Stimulated activated CD8-positive, alpha-beta memory T cell treated with anti-CD3 and anti-CD28 coated beads, Interleukin-4, amount 100 ng/mL, for 1 hour (primary cell): ENCODE results near the gene TOMM7.
A peak's percentile ranks its signal among the peaks of the same experiment; 100 is the strongest.
"Not testable (repeated sequence)": the region's sequence is repeated elsewhere in the genome, so short reads cannot be mapped to it uniquely, and the experiment has no call there.

Experiments used
- DNase-seq, 2 donors: peaks; one replicate each; pipeline ENCODE4 v3.0.0-alpha.2; 2020; ENCODE audit warnings: low read depth in 2 of 2, low spot score in 1 of 2

The TOMM7 gene

GRCh38 chr7:22854158-22855048, 31.8 kb upstream of the TOMM7 start:
- peak; percentile 44 to 53 for DNase-seq

DNA sequence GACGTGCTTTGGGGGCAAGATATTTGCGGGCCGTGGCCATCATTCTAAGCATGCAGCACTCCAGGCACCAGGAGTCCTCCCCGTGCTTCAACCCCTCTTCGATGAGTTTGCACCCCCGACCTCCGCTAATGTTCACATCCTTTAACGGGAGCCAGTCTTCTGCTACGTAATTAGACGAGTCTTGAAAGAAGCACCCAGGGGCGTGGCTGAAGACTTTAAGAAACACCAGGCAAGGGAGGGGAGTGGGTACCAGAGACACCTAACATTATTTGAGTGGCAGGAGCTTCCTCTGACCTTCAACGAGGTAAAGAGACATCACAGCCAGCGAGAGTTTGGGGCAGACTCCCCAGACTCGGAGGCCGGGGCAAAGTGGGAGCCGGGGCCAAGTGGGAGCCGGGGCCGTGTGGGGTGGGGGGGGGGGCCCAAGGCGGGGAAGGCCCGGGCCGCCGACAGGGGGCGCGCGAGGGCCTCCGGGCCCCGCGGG, 31.1 kb upstream of the TOMM7 start:
- peak; percentile 8 to 16 for DNase-seq

GRCh38 chr7:22853138-22853537, 30.5 kb upstream of the TOMM7 start:
- no peak for DNase-seq

DNA sequence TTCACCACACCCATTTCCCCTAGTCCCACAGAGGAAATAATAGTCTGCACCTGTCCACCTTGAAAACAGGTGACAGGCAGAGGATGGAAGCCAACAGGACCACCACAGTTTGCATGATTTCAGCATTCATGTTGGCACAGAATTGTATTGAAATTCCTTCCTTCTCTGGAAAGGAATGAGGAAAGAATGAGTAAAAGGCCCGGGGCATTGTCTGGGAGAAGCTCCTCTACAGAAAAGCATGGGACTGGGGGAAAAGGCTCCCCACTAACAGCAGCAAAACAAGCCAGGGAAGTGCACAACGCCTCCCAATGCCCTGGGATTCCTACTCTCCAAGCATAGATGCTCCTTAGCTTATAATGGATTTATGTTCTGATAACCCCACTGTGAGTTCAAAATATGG, 28.5 kb upstream of the TOMM7 start:
- no peak for DNase-seq

GRCh38 chr7:22850394-22850793, 27.7 kb upstream of the TOMM7 start:
- not testable (repeated sequence) for DNase-seq

DNA sequence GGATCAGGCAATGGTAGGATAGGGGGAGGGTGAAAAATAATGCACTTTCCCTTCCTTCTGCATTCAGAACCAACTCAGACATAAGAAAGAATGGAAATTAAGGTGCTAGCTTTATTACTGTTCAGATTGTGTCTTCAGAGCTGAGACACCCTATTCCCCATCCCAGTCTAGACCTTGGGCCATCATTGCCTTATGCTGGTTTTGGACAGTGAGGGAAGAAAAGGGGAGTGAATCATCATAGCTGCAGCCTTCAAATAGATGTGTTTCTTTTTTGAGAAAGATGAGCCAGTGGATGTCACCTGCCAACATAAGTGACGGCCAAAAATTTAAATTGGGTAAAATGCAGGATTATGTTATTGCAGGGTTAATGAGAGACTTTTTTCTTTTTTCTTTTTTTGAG, 27.0 kb upstream of the TOMM7 start:
- no peak for DNase-seq

DNA sequence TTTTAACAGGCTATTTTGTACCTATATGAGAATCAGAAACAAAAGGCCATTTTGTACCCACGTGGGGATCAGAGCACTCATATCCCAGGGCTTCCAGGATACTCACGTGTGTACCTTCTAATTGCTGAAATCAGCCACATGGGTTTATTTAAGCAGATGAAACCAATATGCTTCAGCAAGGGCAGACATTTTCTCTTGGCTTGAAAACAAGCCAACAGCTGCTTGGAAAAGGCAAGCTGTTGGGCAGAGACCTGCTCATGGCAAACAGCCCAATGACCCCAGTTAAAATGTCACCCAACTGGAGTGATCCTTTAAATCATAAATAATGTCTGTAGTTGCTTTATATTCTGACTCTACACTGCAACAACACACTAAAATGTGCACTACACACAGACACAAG, 26.5 kb upstream of the TOMM7 start:
- no peak for DNase-seq

GRCh38 chr7:22846961-22847360, 24.3 kb upstream of the TOMM7 start:
- no peak for DNase-seq

DNA sequence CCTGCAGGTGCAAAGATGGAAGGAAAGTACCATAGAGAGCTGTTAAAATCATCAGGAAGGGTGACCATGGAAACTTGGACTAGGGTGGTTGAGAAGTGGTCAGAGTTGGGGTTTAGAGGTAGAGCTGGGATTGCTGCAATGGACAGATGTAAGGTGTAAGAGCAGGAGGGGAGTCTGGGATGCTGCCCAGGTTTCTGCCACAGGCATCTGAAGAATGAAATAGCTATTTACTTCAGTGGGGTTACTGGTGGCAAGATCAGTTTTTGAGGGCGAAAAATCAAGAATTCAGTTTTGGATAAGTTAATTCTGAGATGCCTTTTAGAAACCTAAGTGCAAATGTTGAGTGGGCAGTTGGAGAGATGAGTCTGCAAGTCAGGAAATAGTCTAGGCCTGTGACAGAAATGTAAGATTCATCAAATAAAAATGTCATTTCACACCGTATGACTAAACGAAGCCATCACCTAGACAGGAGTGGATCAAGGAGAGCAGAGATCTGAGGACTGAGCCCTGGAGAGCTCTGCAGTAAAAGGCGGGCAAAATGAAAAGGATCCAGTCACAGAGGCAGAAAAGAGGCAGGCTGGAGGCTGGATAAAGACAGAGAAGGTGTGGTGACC, 22.7 kb upstream of the TOMM7 start:
- no peak for DNase-seq

DNA sequence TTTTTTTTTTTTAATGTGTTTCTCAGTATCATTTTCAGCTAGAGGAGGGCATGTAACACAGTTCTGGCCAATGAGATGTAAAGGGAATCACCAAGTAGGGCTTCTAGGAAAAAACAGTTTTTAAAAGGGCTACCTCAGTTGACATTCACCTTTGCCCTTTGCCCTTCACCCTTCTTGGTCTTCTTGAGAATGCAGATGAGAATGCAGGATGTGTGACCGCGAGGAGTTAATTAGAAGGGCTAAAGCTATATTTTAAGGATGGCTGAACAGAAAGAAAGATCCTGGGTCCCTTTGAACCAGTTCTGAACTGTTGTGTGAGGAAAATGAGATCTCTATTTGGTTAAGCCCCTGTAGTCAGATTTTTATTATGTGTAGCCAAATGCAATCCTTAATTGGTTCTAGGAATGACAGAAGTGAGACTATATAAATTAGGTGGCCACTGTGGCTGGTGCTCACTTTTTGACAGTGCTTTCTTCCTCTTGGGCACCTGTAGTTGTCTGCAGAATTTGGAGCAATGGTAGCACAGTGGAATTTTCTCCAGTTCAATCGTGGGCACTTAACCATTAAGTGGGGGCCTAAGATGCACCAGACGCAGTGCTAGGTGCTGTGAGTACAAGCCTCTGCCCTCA, 21.1 kb upstream of the TOMM7 start:
- no peak for DNase-seq

GRCh38 chr7:22842973-22843372, 20.3 kb upstream of the TOMM7 start:
- DNase-seq, result no peak

DNA sequence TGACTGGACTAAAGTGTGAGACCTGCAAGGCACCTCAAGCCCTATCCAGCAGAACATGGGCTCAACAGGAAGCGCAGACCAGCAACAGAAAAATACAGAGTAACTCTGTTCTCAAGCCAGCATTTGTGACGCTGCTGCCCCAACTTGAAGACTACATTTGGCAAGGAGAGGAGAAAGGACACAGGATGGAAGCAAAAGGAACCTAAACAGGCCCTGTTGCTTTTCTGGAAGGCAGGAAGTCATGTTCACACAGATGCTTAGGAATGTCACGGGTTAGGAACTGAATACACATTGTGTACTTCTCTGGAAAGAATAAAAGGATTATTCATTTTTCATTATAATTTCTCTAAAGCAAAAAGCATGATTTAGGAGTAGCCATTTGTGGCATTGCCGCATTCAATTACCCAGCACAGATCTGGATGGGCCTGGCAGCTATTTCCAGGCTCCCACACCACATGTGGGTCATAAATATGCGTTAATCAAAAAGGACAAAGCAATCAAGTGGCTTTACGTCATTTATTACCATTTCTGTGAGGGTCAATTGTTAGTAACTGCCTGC, 19.8 kb upstream of the TOMM7 start:
- DNase-seq, result no peak

GRCh38 chr7:22841954-22842353, 19.3 kb upstream of the TOMM7 start:
- DNase-seq, result no peak

- no peak for DNase-seq
Observed at GRCh38 chr7:22837308-22837707, 14.7 kb upstream of the TOMM7 start.

DNA sequence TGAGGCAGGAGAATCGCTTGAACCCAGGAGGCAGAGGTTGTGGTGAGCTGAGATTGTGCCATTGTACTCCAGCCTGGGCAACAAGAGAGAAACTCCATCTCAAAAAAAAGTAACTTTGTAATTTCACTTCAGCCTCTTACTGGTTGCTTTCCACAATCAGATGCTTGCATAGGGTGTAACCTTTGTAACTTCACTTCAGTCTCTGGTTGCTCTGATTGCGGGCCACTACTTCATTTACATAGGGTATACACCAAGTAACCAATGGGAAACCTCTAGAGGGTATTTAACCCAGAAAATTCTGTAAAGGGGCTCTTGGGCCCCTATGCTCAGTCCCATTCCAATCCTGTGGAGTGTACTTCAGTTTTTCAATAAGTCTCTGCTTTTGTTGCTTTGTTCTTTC, 13.9 kb upstream of the TOMM7 start:
- DNase-seq, result not testable (repeated sequence)

- no peak for DNase-seq
Observed at GRCh38 chr7:22833957-22834356, 11.3 kb upstream of the TOMM7 start.

DNA sequence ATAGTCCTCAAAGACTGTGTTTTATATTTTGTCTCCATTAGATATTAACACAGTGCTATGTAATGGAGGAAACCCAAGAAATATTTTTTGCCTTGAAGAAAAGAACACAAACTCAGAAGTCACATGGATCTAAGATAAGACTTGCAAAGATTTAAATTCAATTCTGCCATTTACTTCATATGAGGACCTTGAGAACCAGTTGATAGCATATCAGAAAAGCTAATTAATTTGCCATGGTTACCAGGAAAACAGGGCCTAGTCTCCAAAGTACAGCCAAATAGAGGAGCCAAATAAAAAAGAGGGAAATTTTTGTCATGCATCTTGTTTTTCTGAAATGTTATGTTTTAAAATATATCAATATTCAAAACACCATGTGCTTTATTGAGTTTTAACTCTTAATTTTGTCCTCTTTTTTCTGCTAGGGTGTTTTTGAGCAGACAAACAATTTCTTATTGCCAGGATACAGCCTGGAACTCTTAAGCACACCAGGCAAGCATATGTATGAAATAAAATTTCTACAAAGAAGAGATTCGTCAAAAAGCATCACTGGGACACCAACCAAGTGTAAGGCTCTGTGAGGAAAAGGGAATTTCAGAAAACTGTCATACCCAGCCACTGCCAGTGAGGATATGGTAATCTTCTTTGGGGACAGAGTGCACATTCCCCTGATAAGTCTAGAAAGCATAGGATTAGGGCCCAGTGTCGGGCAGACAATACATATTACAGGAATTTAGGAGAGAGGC, 10.6 kb upstream of the TOMM7 start:
- no peak for DNase-seq

GRCh38 chr7:22832401-22832800, 9.8 kb upstream of the TOMM7 start:
- no peak for DNase-seq

DNA sequence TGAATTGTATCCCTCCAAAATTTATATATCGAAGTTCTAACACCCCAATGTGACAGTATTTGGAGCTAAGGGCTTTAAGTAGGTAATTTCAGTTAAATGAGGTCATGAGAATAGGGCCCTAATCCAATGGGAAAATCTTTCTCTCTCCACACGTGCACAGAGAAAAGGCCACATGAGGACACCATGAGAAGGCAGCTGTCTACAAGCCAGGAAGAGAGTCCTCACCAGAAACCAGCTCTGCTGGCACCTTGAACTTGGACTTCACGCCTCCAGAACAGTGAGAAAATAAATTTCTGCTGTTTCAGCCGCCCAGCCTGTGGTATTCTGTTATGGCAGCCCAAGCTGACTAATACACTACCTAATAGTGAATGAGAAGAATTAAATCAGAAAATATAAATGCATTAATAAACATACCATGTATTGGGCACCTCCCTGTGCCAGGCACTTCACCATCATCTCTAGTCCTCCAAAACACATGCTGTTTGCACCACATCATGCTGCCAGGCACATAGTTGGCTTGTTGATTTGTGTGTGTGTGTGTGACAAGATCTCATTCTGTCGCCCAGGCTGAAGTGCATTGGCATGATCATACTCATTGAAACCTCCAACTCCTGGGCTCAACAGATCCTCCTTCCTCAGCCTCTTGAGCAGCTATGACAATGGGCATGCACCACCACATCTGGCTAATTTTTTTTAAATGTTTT, 9.1 kb upstream of the TOMM7 start:
- no peak for DNase-seq

GRCh38 chr7:22827563-22827962, 4.9 kb upstream of the TOMM7 start:
- no peak for DNase-seq
